GM13977 (cell line): Measurements from ENCODE around the gene NT5DC2.
"Not testable (repeated sequence)": the region's sequence is repeated elsewhere in the genome, so short reads cannot be mapped to it uniquely, and the experiment has no call there.

Source experiments
- DNase-seq: peaks from one replicate; pipeline ENCODE4 v3.0.0; 2012; ENCODE audit warnings: low spot score
- CTCF ChIP-seq: IDR thresholded peaks from 2 replicates; pipeline ENCODE4 v1.5.1; 2012; ENCODE audit warnings: mild to moderate bottlenecking, control low read depth; ENCODE audit not compliant: insufficient read depth; ENCODE audit errors: extremely low read depth, missing control alignments
- in situ Hi-C: fragments of 300-500 bp; cut with MboI; formaldehyde crosslinking; loops from one replicate; pipeline ENCODE4 v1.12.0; 2022; ENCODE audit warnings: low sequenced_read_pairs, low pct_unique_long_range_greater_than_20kb, mixed read lengths, inconsistent platforms; ENCODE audit not compliant: unreplicated experiment

NT5DC2 gene

GRCh38 chr3:52529376-52530333 is 4.0 kb downstream of the NT5DC2 start:
- DNase-seq = no peak
- in situ Hi-C loops = no loop called here
- TF ChIP-seq CTCF = no peak

DNA sequence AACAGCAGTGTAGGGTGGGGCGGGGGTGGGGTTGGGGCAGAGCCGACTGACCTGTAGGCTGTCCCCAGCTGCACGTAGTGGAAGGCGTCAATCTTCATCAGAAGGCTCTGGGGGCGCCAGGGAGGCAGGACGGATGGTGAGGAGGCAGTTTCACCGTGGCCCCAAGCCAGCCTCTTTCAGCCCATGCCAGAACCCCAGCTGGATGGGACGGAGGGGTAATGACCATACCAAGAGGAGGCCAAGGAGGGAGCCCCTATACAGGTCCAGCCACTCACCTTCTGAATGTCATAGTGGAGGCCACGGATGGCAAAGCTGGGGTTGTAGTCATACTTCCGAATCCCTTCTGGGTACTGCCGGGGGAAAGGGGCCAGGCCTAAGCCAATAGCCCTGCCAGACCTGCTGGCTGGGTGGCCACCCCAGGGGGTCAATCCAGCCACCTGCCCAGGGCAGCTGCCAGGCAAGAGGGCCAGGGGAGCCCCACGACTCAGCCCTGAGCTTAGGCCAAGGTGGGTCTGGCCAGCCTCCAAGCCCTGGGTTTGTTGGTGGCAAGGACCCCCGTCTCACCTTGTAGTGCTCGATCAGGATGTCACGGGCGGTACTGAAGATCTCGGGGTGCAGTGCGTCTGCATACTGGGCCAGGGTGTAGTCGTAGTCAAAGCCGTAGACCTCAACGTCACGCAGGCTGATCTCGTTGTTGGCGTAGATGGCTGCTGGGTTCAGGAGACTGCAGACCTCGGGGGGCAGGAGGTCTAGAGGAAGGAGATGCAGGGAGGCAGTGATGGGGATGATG is 4.9 kb downstream of the NT5DC2 start:
- no peak for TF ChIP-seq CTCF
- DNase-seq = no peak
- in situ Hi-C loops = no loop called here

DNA sequence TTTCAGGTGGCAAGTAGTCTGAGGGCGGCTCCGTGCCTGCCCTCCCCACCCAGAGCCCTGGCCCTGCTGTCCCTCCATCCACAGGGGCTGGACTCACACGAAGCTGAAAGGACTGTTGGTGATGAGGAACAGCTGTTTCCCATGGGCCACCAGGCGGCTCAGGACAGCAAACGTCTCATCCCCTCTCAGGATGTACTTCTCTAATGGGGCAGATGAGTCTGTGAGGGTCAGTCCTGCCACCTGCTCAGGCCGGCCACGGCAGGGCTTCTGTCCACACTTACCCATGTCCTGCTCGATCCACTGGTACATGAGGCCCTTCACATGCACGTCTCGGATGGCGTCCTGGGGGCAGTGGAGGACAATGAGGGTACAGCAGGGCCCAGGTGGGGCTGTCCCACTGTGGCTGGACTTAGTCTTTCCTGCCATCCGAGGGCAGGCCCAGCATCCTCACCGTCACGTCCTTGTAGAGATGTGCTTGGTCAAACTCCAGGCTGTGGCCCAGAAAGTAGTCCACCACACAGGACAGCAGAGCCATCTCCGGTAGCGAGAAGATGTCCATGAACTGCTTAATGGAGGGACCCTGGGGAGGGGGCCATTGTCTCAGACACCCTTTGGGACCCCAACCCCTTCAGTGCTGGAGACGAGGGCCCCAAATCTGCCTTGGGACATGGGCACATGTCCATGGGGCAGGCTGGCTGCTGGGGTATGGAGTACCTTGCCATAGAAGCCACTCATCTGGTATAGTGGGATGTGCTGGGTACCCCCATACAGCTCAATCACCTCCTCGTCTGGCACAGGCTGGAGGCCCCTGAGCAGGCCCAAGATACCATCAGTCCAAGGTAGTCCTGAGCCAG is 5.7 kb downstream of the NT5DC2 start:
- no peak for TF ChIP-seq CTCF
- no peak for DNase-seq
- in situ Hi-C loops = no loop called here

DNA sequence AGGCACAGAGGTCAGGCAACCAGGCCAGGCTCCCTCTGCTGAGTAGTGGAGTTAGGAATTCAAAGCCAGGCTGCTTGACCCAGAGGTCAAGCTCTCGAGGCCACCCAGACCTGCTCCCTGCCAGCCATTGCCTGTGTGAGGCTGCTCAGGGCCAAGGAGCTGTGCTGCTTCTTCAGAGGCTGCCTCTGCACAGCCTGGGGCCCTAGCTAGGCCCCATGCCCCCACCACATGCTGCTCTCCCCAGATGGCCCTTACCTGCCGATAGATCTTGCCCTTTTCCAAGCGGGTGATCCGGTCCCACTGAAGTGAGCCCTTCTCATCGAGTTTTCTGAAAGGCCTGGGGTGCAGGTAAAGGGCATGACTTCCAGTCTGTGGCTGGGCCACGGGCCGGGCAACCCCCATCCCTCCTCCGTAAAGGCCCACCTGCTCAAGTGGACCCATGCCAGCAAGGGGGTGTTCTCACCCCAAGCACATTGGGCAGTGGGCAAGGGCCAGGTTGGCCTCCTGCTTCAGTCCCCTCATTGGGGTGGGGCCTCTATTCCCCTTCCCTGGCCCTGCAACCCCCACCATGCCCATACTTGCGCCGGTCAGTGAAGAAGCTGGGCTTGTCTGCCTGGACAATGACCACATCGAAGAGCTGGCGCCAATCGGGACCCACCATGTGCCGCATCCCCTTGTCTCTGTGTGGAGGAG is 6.5 kb downstream of the NT5DC2 start:
- no peak for DNase-seq
- no peak for TF ChIP-seq CTCF
- in situ Hi-C loops = no loop called here

DNA sequence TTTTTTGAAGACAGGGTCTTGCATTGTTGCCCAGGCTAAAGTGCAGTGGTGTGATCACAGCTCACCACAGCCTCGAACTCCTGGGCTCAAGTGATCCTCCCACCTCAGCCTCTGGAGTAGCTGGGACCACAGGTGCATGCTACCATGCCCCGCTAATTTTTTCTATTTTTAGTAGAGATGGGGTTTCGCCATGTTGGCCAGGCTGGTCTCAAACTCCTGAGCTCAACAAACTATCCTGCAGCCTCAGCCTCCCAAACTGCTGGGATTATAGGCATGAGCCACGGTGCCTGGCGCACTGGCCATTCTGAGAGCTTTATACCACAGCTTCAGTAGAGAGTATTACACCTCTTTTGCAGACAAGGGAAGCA is 7.0 kb downstream of the NT5DC2 start:
- in situ Hi-C loops, DNase-seq: not testable (repeated sequence)

GRCh38 chr3:52525680-52526561 is 7.7 kb downstream of the NT5DC2 start:
- no peak for TF ChIP-seq CTCF
- DNase-seq = no peak
- in situ Hi-C loops = no loop called here
